Small intestine (tissue), 7 donors: ENCODE data around the gene PNLIPRP2. TPM values are rescaled to one million over a fixed set of nuclear protein-coding genes. Genes with fewer than 3 reads are reported as not detected.

Experiments used
- DNase-seq, 2 donors: peaks; one replicate each; pipeline versions ENCODE4 v3.0.0 to v3.0.0-alpha.2; 2013
- FAIRE-seq: peaks from 2 replicates; lab custom pipeline; 2012; peaks lifted over from hg19 to GRCh38; lab: Jason Lieb, UNC
- H3K27ac ChIP-seq, 3 donors: one replicate each; pipeline ENCODE4 v1.5.1; 2013; ENCODE audit warnings: low read length in 2 of 3, mild to moderate bottlenecking in 2 of 3, control low read depth in 1 of 3, inconsistent platforms in 1 of 3, low read depth in 1 of 3, moderate library complexity in 1 of 3
- H3K27me3 ChIP-seq, 3 donors: one replicate each; pipeline ENCODE4 v1.6.1; 2013; ENCODE audit warnings: low read length in 3 of 3, inconsistent platforms in 1 of 3; ENCODE audit not compliant: control insufficient read depth in 3 of 3, insufficient read depth in 3 of 3
- H3K36me3 ChIP-seq, 3 donors: one replicate each; pipeline ENCODE4 v1.6.1; 2013; ENCODE audit warnings: low read length in 3 of 3, inconsistent platforms in 1 of 3, low read depth in 1 of 3, mild to moderate bottlenecking in 1 of 3, moderate library complexity in 1 of 3; ENCODE audit not compliant: control insufficient read depth in 3 of 3, insufficient read depth in 2 of 3
- H3K4me1 ChIP-seq, 3 donors: one replicate each; pipeline ENCODE4 v1.6.1; 2013; ENCODE audit warnings: low read length in 2 of 3, inconsistent platforms in 1 of 3, low read depth in 1 of 3, mild to moderate bottlenecking in 1 of 3, moderate library complexity in 1 of 3; ENCODE audit not compliant: control insufficient read depth in 3 of 3, insufficient read depth in 2 of 3
- H3K4me3 ChIP-seq, 3 donors: one replicate each; pipeline ENCODE4 v1.5.1; 2013; ENCODE audit warnings: low read length in 3 of 3, control low read depth in 1 of 3, inconsistent platforms in 1 of 3, low read depth in 1 of 3, mild to moderate bottlenecking in 1 of 3, moderate library complexity in 1 of 3
- H3K9me3 ChIP-seq, 2 donors: one replicate each; pipeline ENCODE4 v1.6.1; 2013; ENCODE audit warnings: low read depth in 1 of 2, low read length in 1 of 2; ENCODE audit not compliant: control insufficient read depth in 2 of 2, insufficient read depth in 1 of 2
- WGBS, 3 donors: extraction: QIAGEN DNeasy Blood & Tissue Kit; methylation state at CpG; one replicate each; pipeline ENCODE4 v1.1.7; 2013; 5-methylcytosine and 5-hydroxymethylcytosine counted together
- polyA plus RNA-seq, 4 donors: library from polyadenylated mRNA; stranded (reverse) in 3 of 4; unstranded in 1 of 4; fragments of 200-250 nt in 3 of 4; fragments of 120-200 nt in 1 of 4; gene quantifications; one replicate each; pipeline versions ENCODE4 v1.2.1 to v1.2.3, GENCODE V29; 2013
- donor health status: healthy with polysubstance abuse.
- donor health status: control.
- donor health status: control.
- donor health status: Bipolar disorder and iron deficiency.
- donor health status: healthy.

Gene PNLIPRP2
- polyA plus RNA-seq, 4 donors, result 13.4 to 92.8 (median 52.7) TPM

- Histone ChIP-seq H3K4me3 (no peak overlapping the region), H3K27me3 (no peaks in the 10 kb centered on the region), H3K4me1 (peaks cover 0 to 7% (median 0%) of the 10 kb centered on the region in 3 donors), H3K27ac (no peak overlapping the region), H3K36me3 (no peaks in the 10 kb centered on the region), H3K9me3 (no peaks in the 10 kb centered on the region)
- FAIRE-seq (no peak), DNase-seq (no peak)
- 91 to 95% (median 94%) methylated on average over 11 of the region's 11 CpGs for WGBS, 3 donors
Measured at GRCh38 chr10:116683821-116684220, 63.1 kb downstream of the PNLIPRP2 start.

GRCh38 chr10:116684781-116685180 is 64.0 kb downstream of the PNLIPRP2 start:
- H3K27me3 ChIP-seq, result no peaks in the 10 kb centered on the region
- H3K27ac ChIP-seq, result no peak overlapping the region
- FAIRE-seq (no peak), DNase-seq (no peak)
- 87 to 95% (median 94%) methylated on average over 5 of the region's 5 CpGs for WGBS, 3 donors
- no peaks in the 10 kb centered on the region for H3K36me3 ChIP-seq
- H3K9me3 ChIP-seq, result no peaks in the 10 kb centered on the region
- no peak overlapping the region for H3K4me3 ChIP-seq
- peaks cover 0 to 7% (median 0%) of the 10 kb centered on the region in 3 donors for H3K4me1 ChIP-seq

GRCh38 chr10:116685807-116686206 is 65.1 kb downstream of the PNLIPRP2 start:
- Histone ChIP-seq H3K36me3 (no peaks in the 10 kb centered on the region), H3K4me1 (peaks cover 0 to 7% (median 0%) of the 10 kb centered on the region in 3 donors), H3K27ac (no peak overlapping the region), H3K4me3 (no peak overlapping the region), H3K27me3 (no peaks in the 10 kb centered on the region), H3K9me3 (no peaks in the 10 kb centered on the region)
- FAIRE-seq, result no peak
- WGBS, 3 donors, result 84 to 97% (median 94%) methylated on average over 6 of the region's 6 CpGs
- no peak for DNase-seq

GRCh38 chr10:116686632-116687031 is 65.9 kb downstream of the PNLIPRP2 start:
- Histone ChIP-seq H3K36me3 (no peaks in the 10 kb centered on the region), H3K4me3 (no peak overlapping the region), H3K9me3 (no peaks in the 10 kb centered on the region), H3K4me1 (peaks cover 0 to 7% (median 0%) of the 10 kb centered on the region in 3 donors), H3K27me3 (no peaks in the 10 kb centered on the region), H3K27ac (no peak overlapping the region)
- DNase-seq (no peak), FAIRE-seq (no peak)
- WGBS, 3 donors, result 86 to 90% (median 89%) methylated on average over 2 to 3 of the region's 3 CpGs

GRCh38 chr10:116687633-116688032 is 66.9 kb downstream of the PNLIPRP2 start:
- DNase-seq, result no peak
- Histone ChIP-seq H3K4me3 (no peak overlapping the region), H3K4me1 (peaks cover 0 to 5% (median 0%) of the 10 kb centered on the region in 3 donors), H3K36me3 (no peaks in the 10 kb centered on the region), H3K27me3 (no peaks in the 10 kb centered on the region), H3K27ac (no peak overlapping the region), H3K9me3 (no peaks in the 10 kb centered on the region)
- no peak for FAIRE-seq
- WGBS, 3 donors, result 63 to 80% (median 71%) methylated on average over 6 of the region's 6 CpGs

GRCh38 chr10:116688241-116688711 is 67.5 kb downstream of the PNLIPRP2 start:
- H3K27me3 ChIP-seq, result no peaks in the 10 kb centered on the region
- H3K4me1 ChIP-seq, result no peaks in the 10 kb centered on the region
- FAIRE-seq (no peak), DNase-seq (no peak)
- 39 to 67% (median 66%) methylated on average over 7 of the region's 7 CpGs for WGBS, 3 donors
- H3K27ac ChIP-seq, result no peak overlapping the region
- no peak overlapping the region for H3K4me3 ChIP-seq
- H3K9me3 ChIP-seq, result no peaks in the 10 kb centered on the region
- no peaks in the 10 kb centered on the region for H3K36me3 ChIP-seq

GRCh38 chr10:116688741-116689495 is 68.2 kb downstream of the PNLIPRP2 start:
- no peak for DNase-seq
- Histone ChIP-seq H3K27ac (no peak overlapping the region), H3K4me3 (no peak overlapping the region), H3K36me3 (no peaks in the 10 kb centered on the region), H3K27me3 (peaks cover 0 to under 1% (median 0%) of the 10 kb centered on the region in 3 donors), H3K4me1 (no peaks in the 10 kb centered on the region), H3K9me3 (no peaks in the 10 kb centered on the region)
- 73 to 84% (median 78%) methylated on average over 7 of the region's 7 CpGs for WGBS, 3 donors
- no peak for FAIRE-seq

- WGBS, 3 donors, result 85 to 89% (median 87%) methylated on average over 4 of the region's 4 CpGs
- Histone ChIP-seq H3K9me3 (no peaks in the 10 kb centered on the region), H3K27me3 (peaks cover 0 to 6% (median 0%) of the 10 kb centered on the region in 3 donors), H3K36me3 (no peaks in the 10 kb centered on the region), H3K27ac (no peak overlapping the region), H3K4me1 (peaks cover 0 to 8% (median 0%) of the 10 kb centered on the region in 3 donors), H3K4me3 (no peak overlapping the region)
- no peak for FAIRE-seq
- no peak for DNase-seq
Measured at GRCh38 chr10:116689744-116690143, 69.0 kb downstream of the PNLIPRP2 start.
